HG02884 (cell line): Measurements from ENCODE around the gene PRKCA.

Source experiments
- ATAC-seq: cut with Tn5 transposase; IDR thresholded peaks from one replicate; pipeline ENCODE4 v1.9.1; 2021; ENCODE audit warnings: mild to moderate bottlenecking, moderate library complexity; ENCODE audit not compliant: unreplicated experiment

Gene PRKCA

GRCh38 chr17:66671156-66671555 lies 368.7 kb downstream of the PRKCA start:
- ATAC-seq = no peak

GRCh38 chr17:66673668-66674276 lies 371.4 kb downstream of the PRKCA start:
- no peak for ATAC-seq

- no peak for ATAC-seq
These were observed 373.0 kb downstream of the PRKCA start for GRCh38 chr17:66675273-66675990.

DNA sequence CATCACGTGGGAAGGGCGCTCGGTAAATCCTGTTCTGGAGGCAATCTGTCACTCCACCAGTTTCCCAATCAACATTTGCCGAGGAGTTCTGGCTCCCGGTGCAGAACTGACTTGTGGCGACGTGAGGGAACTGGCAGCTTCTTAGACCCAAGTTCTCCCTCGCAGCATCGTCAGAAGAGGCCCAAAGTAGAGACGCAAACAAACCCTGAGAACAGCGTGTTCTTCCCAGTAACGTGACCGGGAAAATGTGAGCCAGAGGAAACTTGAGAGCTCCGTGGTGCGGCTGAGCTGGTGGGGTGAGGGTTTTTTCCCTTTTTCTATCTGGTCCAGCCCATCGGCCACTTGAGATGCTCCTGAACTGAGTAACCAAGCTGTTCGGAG lies 373.6 kb downstream of the PRKCA start:
- no peak for ATAC-seq

- ATAC-seq = no peak
These were observed 374.0 kb downstream of the PRKCA start for GRCh38 chr17:66676421-66676820.

GRCh38 chr17:66677201-66677981 lies 375.0 kb downstream of the PRKCA start:
- no peak for ATAC-seq

- ATAC-seq = no peak
These were observed 375.6 kb downstream of the PRKCA start for GRCh38 chr17:66678061-66678460.

GRCh38 chr17:66678827-66679226 lies 376.4 kb downstream of the PRKCA start:
- no peak for ATAC-seq

- no peak for ATAC-seq
These were observed 377.5 kb downstream of the PRKCA start for GRCh38 chr17:66679631-66680517.

- ATAC-seq = no peak
These were observed 379.9 kb downstream of the PRKCA start for GRCh38 chr17:66682283-66682682.

- ATAC-seq = no peak
These were observed 381.8 kb downstream of the PRKCA start for GRCh38 chr17:66684261-66684660.

GRCh38 chr17:66684731-66685130 lies 382.3 kb downstream of the PRKCA start:
- no peak for ATAC-seq

DNA sequence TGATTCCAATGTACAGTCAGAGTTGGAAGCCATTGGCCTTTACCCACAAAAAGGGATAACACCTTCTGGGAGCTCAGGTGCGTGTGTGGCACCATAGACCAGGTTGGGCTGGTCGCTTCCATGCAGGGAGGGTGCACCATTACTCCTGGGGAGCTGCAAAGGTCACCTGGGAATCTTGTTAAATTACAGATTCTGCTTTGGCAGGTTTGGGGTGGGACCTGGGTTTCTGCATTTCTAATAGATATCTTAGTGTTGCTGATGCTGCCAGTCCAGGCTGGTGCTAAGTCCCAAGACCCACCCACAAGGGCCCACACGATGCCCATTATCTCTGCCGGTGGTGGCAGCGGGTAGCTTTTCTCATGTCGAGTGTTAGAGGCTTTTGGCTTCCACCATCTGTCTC lies 384.2 kb downstream of the PRKCA start:
- ATAC-seq = no peak

GRCh38 chr17:66687570-66688284 lies 385.3 kb downstream of the PRKCA start:
- no peak for ATAC-seq

DNA sequence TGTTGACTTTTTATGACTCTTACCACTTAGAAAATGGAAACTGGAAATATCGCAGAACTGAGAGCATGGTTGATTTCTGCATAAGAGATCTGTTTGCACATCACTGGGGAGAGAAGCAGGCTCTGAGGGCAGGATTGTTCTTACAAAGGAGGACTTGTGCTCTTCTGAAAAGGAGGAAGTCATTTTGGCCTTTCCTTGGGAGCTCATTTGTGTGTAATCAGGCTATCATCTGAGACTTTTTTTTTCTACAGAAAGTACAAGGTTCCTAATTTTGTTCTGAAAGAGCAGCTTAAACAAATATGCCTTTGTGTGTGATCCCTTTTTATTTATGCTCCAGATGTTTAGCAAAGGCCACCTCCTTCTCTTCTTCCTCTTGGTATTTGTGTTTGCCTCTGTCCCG lies 386.8 kb downstream of the PRKCA start:
- ATAC-seq = no peak

GRCh38 chr17:66690166-66690565 lies 387.8 kb downstream of the PRKCA start:
- ATAC-seq = no peak

DNA sequence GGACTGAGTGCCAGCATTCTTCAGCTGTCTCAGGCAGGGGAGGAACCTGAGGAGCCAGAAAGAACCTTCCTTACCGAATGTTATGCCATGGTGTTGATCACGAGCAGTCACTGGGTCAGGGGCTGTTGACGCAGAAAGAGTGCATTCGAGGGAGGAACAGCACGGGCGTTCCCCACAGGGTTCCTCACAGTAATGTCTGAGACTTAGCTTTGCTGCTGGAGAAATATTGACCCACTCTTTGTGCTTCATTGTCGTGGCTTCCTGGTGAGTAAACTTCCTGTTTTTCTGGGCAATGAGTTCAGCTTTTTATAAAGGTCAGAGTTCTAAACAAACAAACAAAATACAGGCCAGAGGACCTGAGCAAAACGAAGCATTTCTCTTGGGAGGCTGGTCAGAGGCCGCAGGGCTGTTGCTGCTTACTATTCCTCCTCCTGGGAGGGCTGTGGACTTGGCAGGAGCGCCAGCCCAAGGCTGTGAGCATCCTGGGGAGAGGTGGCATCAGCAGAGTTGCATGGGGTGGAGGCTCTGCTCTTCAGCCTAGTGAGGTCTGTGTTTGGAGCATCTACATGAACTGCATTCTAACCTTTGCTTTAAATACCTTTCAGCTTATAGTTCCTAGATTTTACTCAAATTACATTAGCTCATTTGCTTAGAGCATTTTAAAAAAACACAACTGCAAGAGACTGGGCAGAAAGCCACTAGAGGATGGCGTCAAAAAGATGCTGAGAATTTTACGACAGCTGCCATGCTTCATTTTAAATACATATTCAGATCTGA lies 389.4 kb downstream of the PRKCA start:
- ATAC-seq = no peak

GRCh38 chr17:66692421-66692690 lies 389.9 kb downstream of the PRKCA start:
- ATAC-seq = no peak

DNA sequence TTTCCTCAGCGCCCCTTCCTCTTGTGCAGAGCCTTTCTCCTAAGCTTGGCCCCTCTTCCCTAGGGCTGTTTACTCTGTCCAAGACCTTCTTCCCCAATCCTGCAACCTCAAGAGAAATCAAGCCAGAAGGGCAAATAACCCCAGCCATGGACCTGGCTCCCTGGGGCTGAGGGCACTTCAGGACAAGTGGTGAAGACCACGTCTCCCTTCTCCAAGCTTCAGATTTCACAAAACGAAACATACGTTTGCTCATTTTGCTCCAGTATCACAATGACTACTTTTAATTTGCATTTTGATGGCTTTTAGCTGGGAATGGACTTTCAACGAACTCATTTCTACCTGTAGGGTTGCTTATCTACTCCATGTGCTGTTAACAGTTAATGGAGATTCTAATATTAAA lies 392.7 kb downstream of the PRKCA start:
- no peak for ATAC-seq

DNA sequence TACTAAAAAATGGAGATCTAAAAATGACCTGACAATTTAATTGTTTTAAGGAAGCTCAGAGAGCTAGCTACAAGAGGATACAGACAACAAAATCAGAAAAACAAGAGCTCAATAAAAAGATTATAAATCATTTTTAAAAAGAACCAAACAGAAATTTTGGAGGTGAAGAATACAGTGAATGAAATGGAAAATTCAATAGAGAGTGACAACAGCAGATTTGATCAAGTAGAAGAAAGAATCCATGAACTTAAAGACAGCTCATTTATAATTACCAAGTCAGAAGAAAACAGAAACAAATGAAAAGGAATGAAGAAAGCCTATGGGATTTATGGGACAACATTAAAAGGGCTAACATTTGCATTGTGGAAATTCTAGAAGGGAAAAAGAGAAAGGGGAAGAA lies 395.9 kb downstream of the PRKCA start:
- ATAC-seq = no peak
